Measurements from ENCODE around the gene CTXND1.

Gene CTXND1

GRCh38 chr15:80208758-80209734, 43.0 kb downstream of the CTXND1 start:
- no peak for DNase-seq

GRCh38 chr15:80207887-80208286, 44.1 kb downstream of the CTXND1 start:
- DNase-seq = no peak

- no peak for DNase-seq
These were observed 47.8 kb downstream of the CTXND1 start for GRCh38 chr15:80204231-80204630.

- DNase-seq = no peak
These were observed 48.6 kb downstream of the CTXND1 start for GRCh38 chr15:80203361-80203885.

- DNase-seq = no peak
These were observed 49.2 kb downstream of the CTXND1 start for GRCh38 chr15:80202641-80203360.

GRCh38 chr15:80202016-80202315, 50.0 kb downstream of the CTXND1 start:
- no peak for DNase-seq

- no peak for DNase-seq
These were observed 50.6 kb downstream of the CTXND1 start for GRCh38 chr15:80201256-80202015.

GRCh38 chr15:80199869-80200268, 52.1 kb downstream of the CTXND1 start:
- DNase-seq = no peak

GRCh38 chr15:80199366-80199765, 52.6 kb downstream of the CTXND1 start:
- DNase-seq = no peak

- no peak for DNase-seq
These were observed 57.1 kb downstream of the CTXND1 start for GRCh38 chr15:80194914-80195313.

- DNase-seq = no peak
These were observed 57.8 kb downstream of the CTXND1 start for GRCh38 chr15:80194186-80194585.

GRCh38 chr15:80191897-80192595, 60.0 kb downstream of the CTXND1 start:
- DNase-seq = no peak

GRCh38 chr15:80191198-80191597, 60.8 kb downstream of the CTXND1 start:
- no peak for DNase-seq

GRCh38 chr15:80188251-80188650, 63.8 kb downstream of the CTXND1 start:
- DNase-seq = no peak

- DNase-seq = no peak
These were observed 65.4 kb downstream of the CTXND1 start for GRCh38 chr15:80186597-80186996.

GRCh38 chr15:80186066-80186465, 65.9 kb downstream of the CTXND1 start:
- DNase-seq = no peak

- DNase-seq = no peak
These were observed 66.9 kb downstream of the CTXND1 start for GRCh38 chr15:80185152-80185551.

GRCh38 chr15:80184554-80184953, 67.5 kb downstream of the CTXND1 start:
- no peak for DNase-seq

- DNase-seq = no peak
These were observed 68.1 kb downstream of the CTXND1 start for GRCh38 chr15:80183886-80184285.

- no peak for DNase-seq
These were observed 68.7 kb downstream of the CTXND1 start for GRCh38 chr15:80183306-80183705.

- no peak for DNase-seq
These were observed 69.3 kb downstream of the CTXND1 start for GRCh38 chr15:80182611-80183261.

- DNase-seq = no peak
These were observed 71.0 kb downstream of the CTXND1 start for GRCh38 chr15:80180986-80181385.

All from DMS79 treated with DMSO at 0.1 percent for 48 hours (cell line).